Measurements from ENCODE around the gene PCYOX1L.

DNA sequence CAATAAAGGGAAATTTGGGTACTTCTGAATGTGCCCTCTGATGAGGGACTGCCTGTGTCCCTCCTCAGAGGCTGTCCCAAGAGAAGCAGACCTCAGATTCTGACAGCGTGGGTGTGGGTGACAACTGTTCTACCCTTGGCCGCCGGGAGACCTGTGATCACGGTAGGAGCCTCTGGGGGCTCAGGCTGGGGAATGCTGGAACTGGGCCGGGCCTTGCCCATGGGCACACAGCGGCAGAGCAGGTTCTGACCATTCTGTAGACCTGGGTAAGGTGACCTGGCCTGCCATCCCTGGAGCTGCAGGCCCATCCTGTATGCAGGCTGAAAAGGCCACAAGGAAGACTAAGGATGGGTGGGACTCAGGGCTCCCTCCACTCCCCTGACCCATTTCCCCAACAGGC is 42.1 kb upstream of the PCYOX1L start:
- TF ChIP-seq EP300 (IDR thresholded peaks at IDR 0.05) (no peak), POLR2A (IDR thresholded peaks at IDR 0.05) (no peak), CTCF (IDR thresholded peaks at IDR 0.05) (no peak), POLR2AphosphoS5 (IDR thresholded peaks at IDR 0.05) (no peak)

Measured in stomach (tissue), 4 donors.